ENCODE results near the gene PPME1.

Gene PPME1

GRCh38 chr11:74235121-74235520 is 64.0 kb downstream of the PPME1 start:
- ChIA-PET POLR2A (no interaction called here), CTCF (no interaction called here)
- TF ChIP-seq FOXK2 (IDR thresholded peaks at IDR 0.05) (no peak), SP1 (IDR thresholded peaks at IDR 0.05) (no peak), L3MBTL2 (conservative IDR thresholded peaks at IDR 0.05) (no peak), CTBP1 (IDR thresholded peaks at IDR 0.05; ENCODE audit: borderline replicate concordance) (no peak), HDGF (IDR thresholded peaks at IDR 0.05; ENCODE audit: borderline replicate concordance) (no peak), SUZ12 (IDR thresholded peaks at IDR 0.05) (no peak), LEF1 (IDR thresholded peaks at IDR 0.05; ENCODE audit: borderline replicate concordance) (no peak), TARDBP (IDR thresholded peaks at IDR 0.05) (no peak), NFRKB (IDR thresholded peaks at IDR 0.05) (no peak)
- no peak for DNase-seq (ENCODE audit: extremely low spot score)

- no peak for DNase-seq (ENCODE audit: extremely low spot score)
- TF ChIP-seq CTBP1 (IDR thresholded peaks at IDR 0.05; ENCODE audit: borderline replicate concordance) (no peak), TARDBP (IDR thresholded peaks at IDR 0.05) (no peak), L3MBTL2 (conservative IDR thresholded peaks at IDR 0.05) (no peak), BHLHE40 (IDR thresholded peaks at IDR 0.05; ENCODE audit: borderline replicate concordance) (no peak), SP1 (IDR thresholded peaks at IDR 0.05) (no peak), ZNF384 (IDR thresholded peaks at IDR 0.05) (no peak), FOXM1 (IDR thresholded peaks at IDR 0.05; ENCODE audit: borderline replicate concordance) (no peak), LEF1 (IDR thresholded peaks at IDR 0.05; ENCODE audit: borderline replicate concordance) (no peak), ELF4 (IDR thresholded peaks at IDR 0.05) (no peak), FOXA1 (IDR thresholded peaks at IDR 0.05) (no peak), HDGF (IDR thresholded peaks at IDR 0.05; ENCODE audit: borderline replicate concordance) (no peak), PKNOX1 (IDR thresholded peaks at IDR 0.05) (no peak), SUZ12 (IDR thresholded peaks at IDR 0.05) (no peak), NFRKB (IDR thresholded peaks at IDR 0.05) (no peak), FOXK2 (IDR thresholded peaks at IDR 0.05) (no peak), ARNT (IDR thresholded peaks at IDR 0.05) (no peak)
- ChIA-PET POLR2A (no interaction called here), CTCF (no interaction called here)
Measured at GRCh38 chr11:74237541-74237940, 66.5 kb downstream of the PPME1 start.

- DNase-seq (ENCODE audit: extremely low spot score), result no peak
- TF ChIP-seq FOXK2 (IDR thresholded peaks at IDR 0.05) (no peak), NFRKB (IDR thresholded peaks at IDR 0.05) (no peak)
- CTCF ChIA-PET, result no interaction called here
- POLR2A ChIA-PET, result no interaction called here
Measured at GRCh38 chr11:74238243-74238642, 67.2 kb downstream of the PPME1 start.

GRCh38 chr11:74248469-74248868 is 77.4 kb downstream of the PPME1 start:
- ChIA-PET POLR2A (no interaction called here), CTCF (no interaction called here)
- TF ChIP-seq TARDBP (IDR thresholded peaks at IDR 0.05) (no peak), SP1 (IDR thresholded peaks at IDR 0.05) (no peak), FOXM1 (IDR thresholded peaks at IDR 0.05; ENCODE audit: borderline replicate concordance) (no peak), SUZ12 (IDR thresholded peaks at IDR 0.05) (no peak)
- DNase-seq (ENCODE audit: extremely low spot score), result no peak

GRCh38 chr11:74249496-74249895 is 78.4 kb downstream of the PPME1 start:
- ChIA-PET CTCF (interaction anchor here (0.5 kb wide), 1 partner anchor 100 kb away, joined by 3 read pairs; no protein-coding TSS in a partner anchor), POLR2A (no interaction called here)
- TF ChIP-seq ZNF384 (IDR thresholded peaks at IDR 0.05), result no peak
- no peak for TF ChIP-seq FOXM1 (IDR thresholded peaks at IDR 0.05; ENCODE audit: borderline replicate concordance)
- no peak for TF ChIP-seq BHLHE40 (IDR thresholded peaks at IDR 0.05; ENCODE audit: borderline replicate concordance)
- DNase-seq (ENCODE audit: extremely low spot score), result no peak

GRCh38 chr11:74253361-74253760 is 82.3 kb downstream of the PPME1 start:
- TF ChIP-seq TARDBP (IDR thresholded peaks at IDR 0.05) (no peak), FOXA1 (IDR thresholded peaks at IDR 0.05) (no peak), LEF1 (IDR thresholded peaks at IDR 0.05; ENCODE audit: borderline replicate concordance) (no peak)
- POLR2A ChIA-PET, result no interaction called here
- CTCF ChIA-PET, result interaction anchor here (1.5 kb wide), 1 partner anchor 197 kb away, joined by 4 read pairs; no protein-coding TSS in a partner anchor
- DNase-seq (ENCODE audit: extremely low spot score), result no peak

- DNase-seq (ENCODE audit: extremely low spot score), result peak; percentile 73
- ChIA-PET CTCF (interaction anchor here (0.6 to 3.6 kb wide), 15 partner anchors 14 to 406 kb away, joined by 3 to 39 read pairs (median 4); no protein-coding TSS in a partner anchor), POLR2A (no interaction called here)
Measured at GRCh38 chr11:74255741-74256375, 84.8 kb downstream of the PPME1 start.

GRCh38 chr11:74256378-74257133 is 85.5 kb downstream of the PPME1 start:
- no peak for TF ChIP-seq ZNF384 (IDR thresholded peaks at IDR 0.05)
- no peak for TF ChIP-seq BHLHE40 (IDR thresholded peaks at IDR 0.05; ENCODE audit: borderline replicate concordance)
- no peak for TF ChIP-seq TARDBP (IDR thresholded peaks at IDR 0.05)
- no peak for TF ChIP-seq NFRKB (IDR thresholded peaks at IDR 0.05)
- no peak for TF ChIP-seq L3MBTL2 (conservative IDR thresholded peaks at IDR 0.05)
- no peak for TF ChIP-seq FOXK2 (IDR thresholded peaks at IDR 0.05)
- no peak for TF ChIP-seq ELF4 (IDR thresholded peaks at IDR 0.05)
- no peak for TF ChIP-seq SP1 (IDR thresholded peaks at IDR 0.05)
- no peak for TF ChIP-seq LEF1 (IDR thresholded peaks at IDR 0.05; ENCODE audit: borderline replicate concordance)
- no peak for TF ChIP-seq HDGF (IDR thresholded peaks at IDR 0.05; ENCODE audit: borderline replicate concordance)
- TF ChIP-seq CTBP1 (IDR thresholded peaks at IDR 0.05; ENCODE audit: borderline replicate concordance), result no peak
- no peak for TF ChIP-seq ARNT (IDR thresholded peaks at IDR 0.05)
- TF ChIP-seq FOXM1 (IDR thresholded peaks at IDR 0.05; ENCODE audit: borderline replicate concordance), result no peak
- TF ChIP-seq PKNOX1 (IDR thresholded peaks at IDR 0.05), result no peak
- TF ChIP-seq SUZ12 (IDR thresholded peaks at IDR 0.05), result no peak
- no peak for TF ChIP-seq FOXA1 (IDR thresholded peaks at IDR 0.05)
- POLR2A ChIA-PET, result no interaction called here
- DNase-seq (ENCODE audit: extremely low spot score), result no peak
- CTCF ChIA-PET, result interaction anchor here (0.9 to 3.6 kb wide), 6 partner anchors 14 to 314 kb away, joined by 4 to 39 read pairs (median 6); no protein-coding TSS in a partner anchor

More at GRCh38 chr11:74255741-74256375, 84.8 kb downstream of the PPME1 start:
- TF ChIP-seq ARNT (IDR thresholded peaks at IDR 0.05) (no peak), ZNF384 (IDR thresholded peaks at IDR 0.05) (no peak), FOXA1 (IDR thresholded peaks at IDR 0.05) (no peak), NFRKB (IDR thresholded peaks at IDR 0.05) (no peak), L3MBTL2 (conservative IDR thresholded peaks at IDR 0.05) (no peak)
